HG03575 (cell line): Measurements from ENCODE around the gene SORCS2.

Experiments
- ATAC-seq: cut with Tn5 transposase; IDR thresholded peaks from one replicate; pipeline ENCODE4 v1.9.1; 2021; ENCODE audit not compliant: unreplicated experiment, insufficient number of reproducible peaks, low FRiP score; ENCODE audit errors: extremely low read depth

Gene SORCS2

DNA sequence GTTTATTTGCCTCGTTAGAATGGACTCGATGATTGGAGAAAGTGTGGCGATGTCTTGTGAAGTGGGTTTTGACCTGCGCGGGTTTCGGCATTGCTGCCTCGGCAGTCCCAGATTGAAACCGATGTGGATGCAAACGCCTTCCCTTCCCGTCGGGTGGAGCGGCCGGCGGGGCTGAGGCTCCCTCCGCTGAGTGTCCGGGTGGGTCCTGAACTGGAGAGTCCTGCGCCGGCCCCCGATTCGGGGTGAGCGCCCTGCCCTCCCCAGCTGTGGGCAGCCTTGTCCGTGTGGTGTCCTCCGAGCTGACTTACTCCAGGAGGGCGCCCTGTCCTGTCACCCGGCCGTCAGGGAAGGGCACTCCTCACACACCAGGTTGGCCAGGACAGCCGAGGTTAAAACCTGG, 317.7 kb downstream of the SORCS2 start:
- ATAC-seq, result no peak

DNA sequence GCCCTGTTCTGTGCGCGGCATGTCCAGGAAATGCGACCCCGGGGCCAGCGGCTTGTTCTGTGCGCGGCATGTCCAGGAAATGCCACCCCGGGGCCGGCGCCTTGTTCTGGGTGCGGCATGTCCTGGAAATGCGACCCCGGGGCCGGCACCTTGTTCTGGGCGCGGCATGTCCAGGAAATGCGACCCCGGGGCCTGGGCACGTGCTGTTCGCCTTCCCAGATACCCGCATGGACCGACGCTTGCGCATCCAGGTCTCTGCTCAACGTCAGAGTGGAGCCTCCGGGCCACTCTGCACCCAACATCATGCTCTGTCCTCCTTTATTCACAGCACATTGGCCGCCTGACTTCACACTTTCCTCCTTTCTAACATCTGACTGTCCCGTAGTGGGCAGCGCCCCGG, 318.2 kb downstream of the SORCS2 start:
- ATAC-seq, result no peak

DNA sequence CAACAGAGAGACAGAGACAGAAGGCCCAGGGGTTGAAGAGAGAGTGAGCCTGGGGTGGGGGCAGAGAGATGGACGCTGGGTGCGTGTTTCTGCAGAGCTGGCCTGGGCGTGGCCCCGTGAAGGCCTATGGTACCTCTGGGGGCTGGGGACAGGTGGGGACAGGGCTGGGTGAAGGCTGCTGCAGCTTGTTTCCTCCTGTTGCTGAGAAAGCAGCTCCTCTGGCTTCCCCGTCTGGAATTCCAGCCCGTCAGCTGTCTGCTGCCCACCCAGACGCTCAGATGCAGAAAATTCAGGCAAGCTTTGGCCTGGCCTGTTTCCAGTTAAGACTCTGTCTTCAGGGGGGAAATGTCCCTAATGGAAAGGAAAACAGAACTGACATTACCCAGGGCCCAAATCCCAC, 319.2 kb downstream of the SORCS2 start:
- ATAC-seq, result no peak

DNA sequence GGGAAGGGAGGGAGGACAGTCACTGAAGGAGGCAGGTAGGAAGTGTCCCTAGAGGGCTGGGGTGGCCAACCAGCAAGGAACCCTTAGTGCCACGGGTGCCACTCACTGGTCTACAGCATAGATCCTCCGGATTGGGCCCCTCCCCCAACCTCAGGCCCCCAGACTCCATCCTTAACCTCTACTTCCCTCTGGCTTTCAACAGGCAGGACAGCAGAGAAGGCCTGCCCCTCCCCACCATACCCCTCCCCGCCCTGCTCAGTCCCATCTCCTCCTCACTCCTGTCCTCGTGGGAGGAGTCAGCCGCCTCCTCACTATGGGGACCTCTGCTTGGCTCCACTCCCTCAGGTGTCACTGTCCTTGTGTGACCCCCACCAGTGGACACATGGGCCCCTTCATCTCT, 320.1 kb downstream of the SORCS2 start:
- no peak for ATAC-seq

DNA sequence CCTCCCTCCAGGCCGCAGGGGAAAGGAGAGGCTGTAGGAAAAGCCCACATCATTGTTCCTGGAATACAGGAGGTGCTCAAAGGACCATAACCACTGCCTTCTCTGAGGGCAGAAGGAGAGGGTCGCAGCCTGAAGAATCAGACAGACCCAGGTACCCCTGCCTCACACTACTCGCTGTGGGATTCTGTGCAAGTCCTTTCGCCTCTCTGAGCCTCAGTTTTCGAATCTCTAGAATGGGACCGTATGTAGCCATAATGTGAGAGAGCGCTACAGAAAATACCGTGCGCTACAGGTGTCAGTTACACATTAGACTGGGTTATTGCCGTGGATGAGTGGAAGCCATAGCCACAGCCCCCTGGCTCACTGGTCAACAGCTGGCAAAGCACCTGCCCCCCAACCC, 320.6 kb downstream of the SORCS2 start:
- ATAC-seq, result no peak

DNA sequence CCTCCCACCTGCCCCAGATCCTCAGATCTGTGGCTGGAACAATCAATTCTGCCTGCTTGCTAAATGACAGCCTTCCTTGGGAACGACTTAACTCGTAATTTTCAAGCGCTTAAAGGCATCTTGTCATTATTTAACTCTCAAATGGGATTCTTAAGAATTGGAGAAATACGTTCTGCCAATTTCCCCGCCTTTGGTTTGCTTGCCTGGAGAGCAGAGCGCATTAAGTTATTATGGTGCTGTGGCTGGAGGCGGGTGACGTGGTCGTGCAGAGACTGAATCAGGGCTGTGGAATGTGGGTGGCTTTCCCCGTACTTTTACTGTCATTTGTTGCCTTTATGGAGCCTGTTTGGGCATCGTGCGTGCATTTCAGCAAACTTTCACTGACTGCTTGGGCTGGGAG, 321.3 kb downstream of the SORCS2 start:
- ATAC-seq, result no peak

DNA sequence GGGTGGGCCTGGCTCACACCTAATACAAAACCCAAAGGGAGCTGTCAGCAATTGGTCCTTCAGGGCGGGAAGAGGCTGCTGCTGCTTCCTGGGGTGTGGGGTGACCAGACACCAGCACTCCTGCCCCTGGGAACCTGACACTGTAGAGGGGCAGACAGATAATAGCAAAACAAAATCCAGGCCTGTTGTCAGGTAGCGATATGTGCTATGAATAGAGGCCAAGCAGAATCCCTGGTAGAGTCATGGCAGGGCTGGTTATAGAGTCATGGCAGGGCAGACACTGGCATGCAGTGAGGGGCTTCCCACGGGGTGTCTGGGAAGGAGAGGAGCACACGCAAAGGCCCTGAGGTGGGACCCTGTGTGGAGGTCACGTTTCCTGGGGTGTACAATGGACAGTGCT, 321.9 kb downstream of the SORCS2 start:
- no peak for ATAC-seq

DNA sequence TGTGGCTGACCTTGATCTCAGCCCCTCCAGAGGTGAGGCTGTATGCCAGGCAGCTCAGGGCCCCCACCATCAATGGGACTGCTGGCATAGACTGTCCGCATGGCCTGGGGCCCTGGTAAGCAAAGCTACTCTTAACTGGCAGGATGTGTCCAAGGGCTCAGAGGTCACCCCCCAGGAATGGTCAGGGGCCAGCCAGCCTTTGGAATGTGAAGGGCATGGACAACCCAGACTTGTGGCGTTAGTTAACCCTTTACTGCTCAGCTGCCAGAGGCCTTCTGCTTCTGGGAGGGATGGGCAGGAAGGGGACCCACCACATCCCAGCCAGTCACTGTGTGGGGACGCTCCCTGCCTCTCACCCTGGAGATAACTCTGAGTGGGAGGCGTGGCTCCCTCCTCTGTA, 322.5 kb downstream of the SORCS2 start:
- no peak for ATAC-seq

DNA sequence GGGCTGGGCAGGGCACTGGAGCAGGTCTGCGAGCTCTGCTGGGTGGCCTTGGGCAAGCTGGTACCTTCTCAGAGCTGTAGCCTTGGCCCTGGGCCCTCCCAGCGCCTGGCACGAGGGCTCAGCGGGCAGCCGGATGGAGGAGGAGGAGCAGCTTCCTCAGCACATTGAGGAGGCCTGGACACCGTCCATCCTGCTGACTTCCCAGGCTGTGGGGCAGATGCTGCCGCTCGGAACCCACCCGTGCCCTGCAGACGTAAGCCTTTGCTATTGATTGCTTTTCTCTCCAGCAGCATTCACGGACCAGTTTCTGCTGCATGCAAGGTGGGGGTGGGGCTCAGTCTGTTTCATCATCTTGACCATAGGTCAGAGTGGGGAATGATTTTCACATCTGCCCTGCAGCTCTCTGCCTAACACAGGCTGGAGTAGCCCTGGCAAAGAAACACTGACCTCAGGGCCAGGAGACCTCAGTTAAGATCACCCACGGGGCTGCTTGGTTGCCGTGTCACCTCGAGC, 323.1 kb downstream of the SORCS2 start:
- no peak for ATAC-seq

DNA sequence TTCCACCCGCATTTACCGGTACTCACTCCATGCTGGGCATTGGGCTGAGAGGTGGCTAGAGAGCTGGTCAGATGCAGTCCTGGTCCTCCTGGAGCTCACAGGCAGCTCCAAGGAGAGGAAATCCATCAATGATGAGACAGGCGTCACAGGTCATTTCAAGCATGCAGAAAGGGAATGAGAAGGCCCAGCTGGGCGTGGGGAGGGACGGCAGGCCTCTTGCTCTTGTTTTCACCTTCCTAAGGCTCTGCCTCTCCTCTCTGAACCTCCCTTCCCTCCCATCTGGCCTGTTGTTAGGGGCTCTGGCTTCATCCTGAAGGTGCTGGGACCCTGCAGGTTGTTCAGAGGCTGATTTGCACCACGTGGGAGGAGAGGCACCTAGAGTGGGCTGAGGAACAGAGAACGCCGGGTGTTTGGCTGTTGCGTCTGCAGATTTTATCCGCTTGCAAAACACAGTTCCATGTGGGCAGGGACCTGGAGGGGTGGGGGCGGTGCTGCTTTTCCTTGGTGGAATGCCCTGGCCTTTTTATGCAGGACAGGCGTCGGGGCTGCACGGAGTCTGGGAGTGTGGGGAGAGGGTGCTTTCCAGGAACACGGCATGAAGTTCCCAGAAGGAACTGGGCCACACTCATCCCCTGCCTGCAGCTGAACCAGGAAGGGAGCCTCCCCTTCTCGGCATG, 323.9 kb downstream of the SORCS2 start:
- ATAC-seq, result no peak

DNA sequence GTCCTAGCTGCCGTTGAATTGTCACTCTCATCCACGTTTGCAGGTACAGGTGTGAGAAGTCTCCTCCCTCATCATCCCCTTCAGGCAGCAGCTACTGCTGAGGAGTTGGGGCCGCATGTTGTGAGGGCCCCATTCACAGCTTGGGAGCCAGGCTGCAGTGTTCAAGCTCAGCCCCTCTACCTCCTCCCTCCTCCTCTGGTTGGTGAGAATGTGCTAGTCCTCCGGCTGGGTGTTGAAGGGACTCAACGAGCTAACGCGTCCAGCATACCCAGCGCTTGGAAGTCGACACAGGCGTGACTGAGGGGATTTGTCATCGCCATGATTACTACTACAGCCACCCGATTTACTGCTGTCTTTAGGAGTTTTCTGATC, 324.4 kb downstream of the SORCS2 start:
- no peak for ATAC-seq

DNA sequence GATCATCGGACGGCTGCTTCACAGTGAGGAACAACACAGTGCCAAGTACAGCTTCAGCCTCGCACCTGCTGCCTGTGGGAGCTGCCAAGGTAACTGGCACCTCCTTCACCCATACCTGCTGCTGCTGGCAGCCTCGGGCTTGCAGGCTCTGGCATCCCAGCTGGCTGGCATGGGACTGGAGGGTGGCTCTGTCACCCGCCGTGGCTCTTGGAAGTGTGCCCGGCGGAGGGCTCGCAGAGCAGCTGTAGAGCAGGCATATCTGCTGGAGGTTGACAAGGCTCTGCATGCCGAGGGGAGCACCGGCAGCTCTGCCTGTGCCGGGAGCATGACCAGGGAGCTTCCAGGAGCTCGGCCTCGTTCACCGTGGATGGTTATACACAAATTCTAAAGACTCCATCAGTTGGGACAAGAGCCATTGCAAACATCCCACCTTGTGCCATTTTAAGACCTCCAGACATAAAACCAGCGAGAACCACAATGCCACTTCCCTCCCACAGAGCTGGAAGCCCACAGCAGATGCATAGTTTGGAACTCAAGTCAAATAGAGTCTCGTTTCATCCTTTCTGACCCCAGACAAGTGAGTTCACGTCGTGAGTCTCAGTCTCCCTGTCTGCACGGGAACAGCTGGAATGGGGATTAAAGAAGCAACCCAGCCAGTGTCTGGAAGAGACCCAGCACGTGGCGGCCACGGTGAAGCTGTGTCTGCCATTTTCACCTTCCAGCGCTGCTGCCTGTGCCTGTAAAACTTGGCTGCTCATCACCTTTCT, 326.7 kb downstream of the SORCS2 start:
- ATAC-seq, result no peak

DNA sequence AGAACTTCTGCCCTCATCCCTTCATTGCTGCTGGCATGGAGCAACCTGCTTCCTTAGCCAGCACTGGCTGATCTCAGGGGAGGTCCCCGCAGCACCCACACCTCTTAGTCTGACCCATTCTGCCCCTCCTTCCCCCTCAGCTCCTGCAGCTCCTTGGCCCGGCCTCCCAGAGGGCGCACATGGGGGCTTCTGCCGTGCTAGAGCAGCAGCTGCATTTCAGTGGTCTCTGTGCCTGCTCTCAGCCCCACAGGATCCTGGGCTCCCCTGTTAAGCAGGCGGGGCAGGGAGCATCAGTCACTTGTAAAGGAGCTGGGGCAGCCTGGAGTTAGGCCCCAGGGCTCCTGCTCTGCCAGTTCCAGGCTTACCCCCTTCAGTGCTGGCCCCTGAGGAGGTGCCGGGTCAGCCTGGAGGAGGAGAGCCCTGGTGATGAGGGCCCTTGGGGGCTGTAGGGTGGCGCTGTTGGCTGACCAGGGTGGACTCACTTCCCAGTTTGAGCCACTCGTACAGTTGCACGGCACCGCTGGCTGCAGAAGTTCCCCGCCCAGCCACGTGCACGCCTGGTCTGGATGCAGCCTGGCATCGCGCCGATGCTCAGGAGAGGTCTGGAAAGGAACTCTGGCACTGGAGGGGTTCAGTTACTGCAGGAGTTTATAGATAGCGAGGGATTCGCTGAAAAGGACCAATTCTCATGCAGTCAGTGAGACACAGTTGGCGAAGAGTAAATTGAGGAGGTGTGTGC, 327.5 kb downstream of the SORCS2 start:
- no peak for ATAC-seq

DNA sequence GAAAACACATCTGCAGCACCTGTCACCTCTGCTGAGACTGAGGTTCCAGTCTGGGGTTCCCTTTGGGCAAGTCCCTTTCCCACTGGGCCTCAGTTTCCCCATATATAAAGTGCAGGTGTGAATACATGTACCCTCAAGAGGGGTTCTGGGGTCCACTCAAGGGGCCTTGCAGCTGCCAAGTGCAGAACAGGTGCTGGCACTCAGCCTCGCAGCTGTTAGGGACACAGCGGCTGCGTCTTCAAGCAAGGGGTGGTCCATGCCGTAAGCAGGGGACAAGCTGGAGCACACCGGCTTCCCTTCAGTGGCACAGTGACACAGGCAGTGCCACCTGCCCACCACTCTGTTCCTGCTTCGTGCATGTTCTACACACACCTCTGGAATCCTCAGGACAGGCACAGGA, 329.3 kb downstream of the SORCS2 start:
- no peak for ATAC-seq

DNA sequence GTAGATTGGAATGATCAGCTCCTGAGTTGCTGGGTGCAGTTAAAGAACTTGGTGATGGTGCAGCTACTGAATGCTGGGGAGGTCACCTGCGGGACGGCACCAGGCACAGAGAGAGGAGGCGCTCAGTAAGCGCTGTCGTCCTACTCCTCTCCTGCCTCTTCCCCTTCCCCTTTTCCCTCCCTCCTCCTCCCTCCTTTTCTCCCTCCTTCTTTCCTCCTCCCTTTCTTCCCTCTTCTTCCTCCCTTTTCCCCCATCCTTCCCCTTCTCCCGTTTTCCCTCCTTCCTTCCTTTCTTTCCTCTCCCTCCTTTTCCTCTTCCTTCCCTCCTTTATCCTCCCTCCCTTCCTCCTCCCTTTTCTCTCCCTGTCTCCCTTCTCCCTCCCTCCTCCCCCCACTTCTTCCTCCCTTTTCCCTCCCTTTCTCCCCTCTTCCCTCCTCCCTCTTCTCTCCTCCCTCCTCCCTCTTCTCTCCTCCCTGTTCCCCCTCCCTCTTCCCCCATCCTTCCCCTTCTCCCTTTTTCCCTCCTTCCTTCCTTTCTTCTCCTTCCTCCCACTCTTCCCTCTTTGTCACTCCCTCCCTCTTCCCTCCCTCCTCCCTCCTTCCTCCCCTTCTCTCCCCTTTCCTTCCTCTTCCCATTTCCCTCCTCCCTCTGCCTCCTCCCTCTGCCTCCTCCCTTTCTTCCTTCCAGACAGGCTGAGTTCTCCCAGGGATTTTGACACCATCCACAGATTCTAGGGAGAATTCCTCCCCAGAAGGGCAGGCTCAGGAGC, 330.3 kb downstream of the SORCS2 start:
- no peak for ATAC-seq

DNA sequence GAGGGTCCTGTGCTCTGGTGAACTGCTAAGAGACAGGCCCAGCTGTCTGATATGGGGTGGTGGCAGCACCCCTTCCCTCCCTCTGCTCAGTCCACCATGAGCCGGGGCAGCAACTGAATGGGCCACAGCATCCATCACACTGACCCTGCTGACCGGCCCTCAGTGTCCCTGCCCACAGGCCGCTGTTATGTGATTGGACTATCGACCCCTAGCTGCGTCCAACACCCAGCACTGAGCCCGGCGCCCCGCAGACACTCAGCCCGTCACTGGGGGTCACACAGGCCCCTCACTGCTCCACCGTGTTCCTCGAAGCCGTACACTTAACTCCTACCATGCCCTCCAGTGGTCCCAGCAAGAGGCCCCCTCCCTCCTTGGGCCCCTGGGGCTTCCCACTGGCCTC, 331.2 kb downstream of the SORCS2 start:
- no peak for ATAC-seq

DNA sequence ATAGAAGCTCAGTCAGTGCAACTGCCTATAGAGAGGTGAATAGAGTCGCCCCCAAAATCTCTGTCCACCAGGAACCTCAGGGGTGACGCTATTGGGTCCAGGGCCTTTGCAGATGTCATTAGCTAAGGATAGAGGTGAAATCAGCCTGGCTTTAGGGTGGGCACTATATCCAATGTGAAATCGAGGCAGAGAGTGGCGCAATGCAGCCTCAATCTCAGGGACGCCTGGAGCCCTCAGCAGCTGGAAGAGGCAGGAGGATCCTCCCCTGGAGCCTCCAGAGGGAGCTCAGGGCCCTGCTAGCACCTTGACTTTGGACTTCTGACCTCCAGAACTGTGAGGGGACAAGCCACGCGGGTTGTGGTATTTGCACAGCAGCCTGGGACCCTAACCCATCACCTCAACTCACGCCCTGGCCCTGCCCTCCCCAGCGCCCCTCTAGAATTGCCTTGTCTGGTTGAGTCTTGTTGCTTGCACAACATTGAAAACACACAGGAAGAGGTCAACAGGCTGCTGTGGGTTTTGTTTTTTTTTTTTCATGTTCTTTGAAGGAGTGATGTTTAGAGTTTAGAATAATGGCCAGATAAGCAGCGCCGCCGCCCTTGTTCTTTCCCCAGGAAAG, 331.8 kb downstream of the SORCS2 start:
- no peak for ATAC-seq

DNA sequence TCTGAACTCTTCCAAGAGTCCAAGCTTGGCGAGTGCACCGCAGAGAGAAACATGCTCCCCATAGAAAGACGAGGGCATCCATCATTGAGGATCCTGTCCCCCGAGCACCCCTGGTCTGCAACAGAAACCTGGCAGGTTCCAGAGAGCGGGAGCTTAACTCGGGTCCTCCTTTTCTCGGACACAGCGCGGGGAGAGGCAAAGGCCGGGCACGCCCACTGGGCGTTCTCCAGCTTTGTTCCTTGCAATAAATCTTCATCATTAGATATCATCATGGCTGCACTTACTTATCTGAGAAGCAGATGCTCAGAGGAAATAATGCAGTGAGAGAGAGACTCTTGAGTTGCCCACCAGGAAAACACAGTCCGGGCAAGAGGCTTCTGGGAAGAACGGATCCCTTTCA, 332.5 kb downstream of the SORCS2 start:
- no peak for ATAC-seq

DNA sequence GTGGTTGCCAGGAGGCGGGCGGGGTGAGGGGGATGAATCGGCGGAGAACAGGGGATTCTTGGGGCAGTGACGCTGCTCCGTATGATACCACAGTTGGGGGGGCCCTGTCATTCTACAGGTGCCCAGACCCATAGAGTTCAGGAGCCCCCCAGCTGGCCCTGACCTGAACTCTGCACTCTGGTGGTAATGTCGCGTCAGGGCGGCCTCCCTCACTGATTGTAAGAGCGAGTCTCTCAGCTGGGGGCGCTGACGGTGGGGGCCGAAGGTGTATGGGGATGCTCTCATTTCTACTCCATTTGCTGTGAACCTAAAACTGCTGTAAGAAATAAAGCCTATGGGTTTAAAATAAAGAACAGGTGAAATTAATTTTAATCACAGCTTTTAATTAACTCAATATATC, 334.2 kb downstream of the SORCS2 start:
- no peak for ATAC-seq
